NCI-H146 treated with DMSO at 0.1 percent for 48 hours (cell line): ENCODE measurements around the gene PHPT1.

Experiments used
- DNase-seq: peaks from one replicate; lab custom pipeline; 2025; ENCODE audit not compliant: unreplicated experiment; lab: John Stamatoyannopoulos, UW

The PHPT1 gene

DNA sequence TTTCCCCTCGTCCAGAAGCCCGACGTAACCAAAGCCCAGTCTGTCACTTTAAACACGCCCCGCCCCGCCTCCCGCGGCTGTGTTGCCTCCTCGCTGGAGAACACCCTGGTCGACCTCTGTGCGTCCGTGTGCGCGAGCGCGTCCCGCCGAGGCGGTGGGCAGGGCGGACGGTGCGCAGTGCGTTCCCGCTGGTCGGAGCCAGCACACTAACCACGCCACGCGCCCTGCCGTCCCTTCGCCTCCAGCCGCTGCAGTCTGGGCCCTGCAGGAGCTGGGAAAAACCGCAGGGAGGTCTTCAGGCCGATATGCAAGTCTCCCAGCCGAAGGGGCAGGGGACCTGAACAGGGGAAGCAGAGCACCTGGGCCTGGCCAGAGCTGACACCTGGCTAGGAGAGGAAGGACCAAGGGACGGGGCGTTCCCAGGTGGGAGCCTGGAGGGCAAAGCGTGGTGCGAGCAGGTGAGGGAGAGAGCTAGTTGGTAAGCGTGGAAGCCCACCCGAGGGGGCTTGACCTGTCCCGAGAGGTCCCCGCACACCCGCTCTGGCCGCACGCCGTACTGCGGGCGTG, 1.3 kb upstream of the PHPT1 start:
- DNase-seq, result peak; percentile 47

DNA sequence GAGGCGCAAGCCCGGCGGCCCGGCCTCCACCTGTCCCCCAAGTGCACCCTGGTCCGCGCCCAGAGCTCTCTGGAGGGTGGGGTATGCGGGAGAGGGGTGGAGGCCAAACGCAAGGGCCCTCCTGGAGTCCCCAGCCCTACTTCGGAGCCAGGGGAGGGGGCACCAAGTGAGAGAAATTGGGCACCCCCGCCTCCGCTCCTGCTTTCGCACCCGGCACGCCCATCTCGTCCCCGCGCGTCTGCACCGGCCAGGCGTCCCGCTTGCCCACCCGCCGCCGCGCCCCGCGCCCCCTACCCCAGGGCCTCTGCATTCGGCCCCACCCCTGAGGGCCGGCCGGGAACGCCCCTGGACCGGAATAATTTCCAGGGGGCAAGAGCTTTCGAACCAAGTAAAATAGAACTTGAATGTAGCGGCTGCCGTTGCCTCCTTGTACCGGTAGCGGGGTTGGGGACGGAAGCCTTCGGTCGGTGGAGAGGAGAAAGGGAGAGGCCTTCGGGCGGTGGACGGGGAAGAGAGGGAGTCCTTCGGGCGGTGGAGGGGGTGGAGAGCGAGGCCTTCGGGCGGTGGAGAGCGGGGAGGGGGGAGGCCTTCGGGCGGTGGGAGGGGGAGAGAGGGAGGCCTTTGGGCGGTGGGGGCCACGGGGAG, 694 bp upstream of the PHPT1 start:
- DNase-seq, result no peak

- DNase-seq, result no peak
These were observed 1.0 kb downstream of the PHPT1 start for GRCh38 chr9:136849960-136850865.

- no peak for DNase-seq
These were observed 1.9 kb downstream of the PHPT1 start for GRCh38 chr9:136850866-136851775.

DNA sequence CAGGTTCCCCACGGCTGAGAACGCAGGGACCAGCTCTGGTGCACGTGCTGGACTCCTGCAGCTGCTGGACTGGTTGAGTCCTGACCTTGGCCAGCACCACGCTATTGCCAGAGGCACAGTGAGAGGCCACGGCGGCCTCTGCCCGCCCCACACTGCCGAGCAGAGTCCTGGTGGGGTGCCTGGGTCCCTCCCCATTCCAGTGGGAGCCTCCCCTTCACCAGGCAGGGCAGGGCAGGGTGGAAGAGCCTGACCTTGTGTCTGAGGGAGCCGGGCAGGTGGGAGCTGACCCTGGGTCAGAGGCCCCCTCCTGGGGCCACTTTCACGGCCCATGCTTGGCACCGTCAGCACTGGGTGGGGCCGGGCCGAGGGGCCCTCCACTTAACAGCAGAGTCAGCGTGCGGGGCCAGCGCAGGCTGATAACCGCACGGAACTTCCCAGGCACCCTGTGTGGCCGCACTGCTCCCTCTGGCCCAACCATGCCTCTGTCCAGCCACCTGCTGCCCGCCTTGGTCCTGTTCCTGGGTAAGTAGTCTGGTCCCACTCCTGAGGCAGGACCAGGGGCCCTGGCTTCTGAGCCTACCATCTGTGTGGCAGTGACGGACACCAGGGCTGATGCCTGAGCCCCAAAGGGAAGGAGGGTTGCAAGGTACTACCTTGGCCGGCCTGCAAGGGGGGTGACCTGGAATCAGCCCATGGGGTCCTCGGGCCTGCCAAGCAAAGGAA, 2.9 kb downstream of the PHPT1 start, which contains the start of gene MAMDC4:
Gene MAMDC4, plus strand, starts transcription at position 406 of the 723 bp plus-strand sequence. Its CDS starts 71 bp downstream, at position 477.
- DNase-seq, result no peak

- no peak for DNase-seq
These were observed 3.7 kb downstream of the PHPT1 start for GRCh38 chr9:136852664-136853595.

- DNase-seq, result no peak
These were observed 4.4 kb downstream of the PHPT1 start for GRCh38 chr9:136853596-136854112.

GRCh38 chr9:136854113-136854841, 5.1 kb downstream of the PHPT1 start:
- DNase-seq, result no peak

DNA sequence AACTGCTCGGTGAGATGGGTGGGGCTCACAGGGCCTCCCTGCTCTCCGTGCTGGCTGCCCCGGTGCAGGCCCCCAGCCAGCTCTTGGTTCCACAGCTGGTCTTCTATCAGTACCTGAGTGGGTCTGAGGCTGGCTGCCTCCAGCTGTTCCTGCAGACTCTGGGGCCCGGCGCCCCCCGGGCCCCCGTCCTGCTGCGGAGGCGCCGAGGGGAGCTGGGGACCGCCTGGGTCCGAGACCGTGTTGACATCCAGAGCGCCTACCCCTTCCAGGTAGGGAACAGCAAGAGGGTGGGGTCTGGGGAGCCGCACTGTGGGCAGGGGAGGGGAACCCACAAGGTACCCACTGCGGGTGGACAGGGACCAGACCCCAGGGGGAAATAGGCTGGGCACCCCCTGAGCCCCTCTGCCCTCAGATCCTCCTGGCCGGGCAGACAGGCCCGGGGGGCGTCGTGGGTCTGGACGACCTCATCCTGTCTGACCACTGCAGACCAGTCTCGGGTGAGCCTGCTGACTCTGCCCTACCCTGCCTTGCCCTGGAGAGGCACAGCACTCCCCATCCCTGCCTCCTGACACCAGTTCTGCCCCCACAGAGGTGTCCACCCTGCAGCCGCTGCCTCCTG, 5.7 kb downstream of the PHPT1 start:
- no peak for DNase-seq

- no peak for DNase-seq
These were observed 6.4 kb downstream of the PHPT1 start for GRCh38 chr9:136855461-136856078.

- DNase-seq, result no peak
These were observed 6.9 kb downstream of the PHPT1 start for GRCh38 chr9:136856079-136856476.

GRCh38 chr9:136856541-136857141, 7.4 kb downstream of the PHPT1 start:
- no peak for DNase-seq

- no peak for DNase-seq
These were observed 8.0 kb downstream of the PHPT1 start for GRCh38 chr9:136857166-136857565.

DNA sequence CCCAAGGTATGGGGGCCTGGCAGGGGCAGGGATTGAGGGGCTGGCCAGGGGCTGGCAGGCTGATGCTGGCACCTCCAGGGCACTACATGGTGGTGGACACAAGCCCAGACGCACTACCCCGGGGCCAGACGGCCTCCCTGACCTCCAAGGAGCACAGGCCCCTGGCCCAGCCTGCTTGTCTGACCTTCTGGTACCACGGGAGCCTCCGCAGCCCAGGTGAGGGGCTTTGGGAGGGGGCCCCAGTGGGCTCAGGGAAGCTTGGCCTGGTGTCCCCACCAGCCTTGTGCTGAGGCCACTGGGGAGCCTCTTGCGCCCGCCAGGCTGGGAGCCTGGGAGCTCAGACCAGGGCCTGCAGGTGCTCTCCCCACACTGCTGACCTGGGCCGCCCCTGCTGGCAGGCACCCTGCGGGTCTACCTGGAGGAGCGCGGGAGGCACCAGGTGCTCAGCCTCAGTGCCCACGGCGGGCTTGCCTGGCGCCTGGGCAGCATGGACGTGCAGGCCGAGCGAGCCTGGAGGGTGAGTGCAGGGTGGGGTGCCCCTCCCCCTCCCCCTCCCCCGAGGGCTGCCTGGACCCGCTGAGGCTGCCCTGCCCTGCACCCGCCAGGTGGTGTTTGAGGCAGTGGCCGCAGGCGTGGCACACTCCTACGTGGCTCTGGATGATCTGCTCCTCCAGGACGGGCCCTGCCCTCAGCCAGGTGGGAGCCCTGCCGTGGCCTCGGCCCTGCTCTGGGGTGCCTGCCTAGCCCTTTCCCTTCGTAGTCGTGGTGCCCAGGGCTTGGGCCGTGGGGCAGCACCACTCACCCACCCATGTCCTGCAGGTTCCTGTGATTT, 8.6 kb downstream of the PHPT1 start:
- no peak for DNase-seq

DNA sequence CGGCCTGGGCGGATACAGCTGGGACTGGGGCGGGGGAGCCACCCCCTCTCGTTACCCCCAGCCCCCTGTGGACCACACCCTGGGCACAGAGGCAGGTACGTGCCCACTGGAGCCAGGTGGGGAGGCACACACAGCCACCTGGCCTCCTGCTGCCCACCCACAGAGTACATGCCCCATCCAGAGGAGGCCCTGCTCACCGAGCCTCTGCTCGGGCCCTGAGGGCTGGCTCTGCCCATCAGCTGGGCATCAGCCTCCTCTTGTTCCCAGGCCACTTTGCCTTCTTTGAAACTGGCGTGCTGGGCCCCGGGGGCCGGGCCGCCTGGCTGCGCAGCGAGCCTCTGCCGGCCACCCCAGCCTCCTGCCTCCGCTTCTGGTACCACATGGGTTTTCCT, 9.2 kb downstream of the PHPT1 start:
- DNase-seq, result no peak
